CD4-positive, alpha-beta memory T cell (primary cell): ENCODE data around the gene ATP9B. TPM values are rescaled to one million over a fixed set of nuclear protein-coding genes. Genes with fewer than 3 reads are reported as not detected.

Experiments
- CTCF ChIA-PET: fragments of 350-600 bp; sonication (Branson Sonifier 250); formaldehyde crosslinking; loops from one replicate; lab custom pipeline; 2021; ENCODE audit warnings: inconsistent platforms; ENCODE audit not compliant: partially characterized antibody; lab: Charles Lee
- POLR2A ChIA-PET: fragments of 350-600 bp; sonication (Branson Sonifier 250); formaldehyde crosslinking; loops from one replicate; lab custom pipeline; 2021; ENCODE audit not compliant: partially characterized antibody; lab: Charles Lee
- DNase-seq, 5 donors: peaks; one replicate each; pipeline versions ENCODE4 v3.0.0 to v3.0.0-alpha.2; 2020 to 2022; ENCODE audit warnings: mixed read lengths in 1 of 5
- H3K27ac ChIP-seq: one replicate; pipeline ENCODE4 v1.7.0; 2013; ENCODE audit warnings: low read depth, low read length
- H3K27me3 ChIP-seq: 2 replicates; pipeline ENCODE4 v1.7.0; 2013; ENCODE audit warnings: mild to moderate bottlenecking, low read length, moderate library complexity; ENCODE audit not compliant: insufficient read depth
- H3K36me3 ChIP-seq: 2 replicates; pipeline ENCODE4 v1.7.0; 2013; ENCODE audit warnings: mild to moderate bottlenecking, low read length, moderate library complexity; ENCODE audit not compliant: insufficient read depth
- H3K4me1 ChIP-seq: 2 replicates; pipeline ENCODE4 v1.7.0; 2013; ENCODE audit warnings: mild to moderate bottlenecking, low read length, moderate library complexity; ENCODE audit not compliant: insufficient read depth
- H3K4me3 ChIP-seq, 2 donors: one replicate each; pipeline ENCODE4 v1.7.0; 2013; ENCODE audit warnings: low read length in 2 of 2, mild to moderate bottlenecking in 1 of 2
- H3K9me3 ChIP-seq, 2 donors: one replicate each; pipeline ENCODE4 v1.7.0; 2013; ENCODE audit warnings: low read length in 2 of 2, control low read depth in 1 of 2; ENCODE audit not compliant: control insufficient read depth in 1 of 2
- H3K27ac Mint-ChIP-seq, 7 donors: one replicate each; pipeline ENCODE4 v1.8.0; 2020 to 2021; ENCODE audit warnings: mixed read lengths in 7 of 7, mild to moderate bottlenecking in 6 of 7, inconsistent platforms in 3 of 7, moderate library complexity in 3 of 7
- H3K27me3 Mint-ChIP-seq, 2 donors: one replicate each; pipeline ENCODE4 v1.8.0; 2020 to 2021; ENCODE audit warnings: mixed read lengths in 2 of 2
- H3K36me3 Mint-ChIP-seq, 2 donors: one replicate each; pipeline ENCODE4 v1.8.0; 2020 to 2021; ENCODE audit warnings: mixed read lengths in 2 of 2, inconsistent platforms in 1 of 2, mild to moderate bottlenecking in 1 of 2
- H3K4me1 Mint-ChIP-seq, 4 donors: one replicate each; pipeline ENCODE4 v1.8.0; 2020 to 2021; ENCODE audit warnings: mixed read lengths in 4 of 4, mild to moderate bottlenecking in 1 of 4
- H3K4me3 Mint-ChIP-seq, 8 donors: one replicate each; pipeline ENCODE4 v1.8.0; 2020 to 2021; ENCODE audit warnings: mixed read lengths in 8 of 8, mild to moderate bottlenecking in 7 of 8, moderate library complexity in 6 of 8, inconsistent platforms in 3 of 8
- H3K9me3 Mint-ChIP-seq, 8 donors: one replicate each; pipeline ENCODE4 v1.8.0; 2020 to 2021; ENCODE audit warnings: mixed read lengths in 8 of 8, mild to moderate bottlenecking in 5 of 8, inconsistent platforms in 3 of 8, moderate library complexity in 1 of 8
- intact Hi-C: fragments of 100-400 bp; cut with micrococcal nuclease; formaldehyde crosslinking; loops from one replicate; pipeline ENCODE4 v1.15.1; 2023
- polyA plus RNA-seq, 2 donors: library from polyadenylated mRNA; unstranded; fragments of 300-500 nt; fragmentation: Illumina TruSeq; gene quantifications; one replicate each; pipeline ENCODE4 v1.2.3, GENCODE V29; 2021
- total RNA-seq, 2 experiments: library from RNA; stranded (reverse); gene quantifications; one replicate each; pipeline ENCODE4 v1.2.3, GENCODE V29; 2021

The ATP9B gene
- total and polyA plus RNA-seq, 4 experiments from 2014 or later = 11.8 to 76.4 (median 49.9) TPM

GRCh38 chr18:79416677-79417052 lies 347.5 kb downstream of the ATP9B start:
- H3K4me3 ChIP-seq = no peak overlapping the region
- H3K27me3 ChIP-seq = no peaks in the 10 kb centered on the region
- peaks cover 46% of the 10 kb centered on the region for H3K36me3 ChIP-seq
- H3K4me3 Mint-ChIP-seq = no peak overlapping the region
- no peaks in the 10 kb centered on the region for H3K9me3 ChIP-seq
- peak overlapping the region in 4 of 7 donors; percentile 42 to 78 (median 49) for H3K27ac Mint-ChIP-seq
- H3K4me1 ChIP-seq = peaks cover 3% of the 10 kb centered on the region
- intact Hi-C loops = no loop called here
- no peak overlapping the region for H3K27ac ChIP-seq
- no peaks in the 10 kb centered on the region for H3K27me3 Mint-ChIP-seq
- no peak for DNase-seq
- POLR2A ChIA-PET = no interaction called here
- peaks cover 0 to 5% (median 0%) of the 10 kb centered on the region in 8 donors for H3K9me3 Mint-ChIP-seq
- H3K4me1 Mint-ChIP-seq = peaks cover 15 to 69% (median 42%) of the 10 kb centered on the region in 4 donors
- CTCF ChIA-PET = no interaction called here
- peaks cover 42 to 67% of the 10 kb centered on the region in 2 donors for H3K36me3 Mint-ChIP-seq

GRCh38 chr18:79418236-79418635 lies 349.0 kb downstream of the ATP9B start:
- Mint-ChIP-seq H3K36me3 (peaks cover 35 to 62% of the 10 kb centered on the region in 2 donors), H3K27me3 (no peaks in the 10 kb centered on the region), H3K4me3 (no peak overlapping the region), H3K9me3 (peaks cover 0 to 2% (median 0%) of the 10 kb centered on the region in 8 donors), H3K4me1 (peaks cover 15 to 63% (median 35%) of the 10 kb centered on the region in 4 donors), H3K27ac (peak overlapping the region in 1 of 7 donors; percentile 70)
- DNase-seq = no peak
- Histone ChIP-seq H3K4me1 (peaks cover 3% of the 10 kb centered on the region), H3K27ac (no peak overlapping the region), H3K36me3 (peaks cover 35% of the 10 kb centered on the region), H3K27me3 (no peaks in the 10 kb centered on the region), H3K9me3 (no peaks in the 10 kb centered on the region), H3K4me3 (no peak overlapping the region)
- CTCF ChIA-PET = no interaction called here
- POLR2A ChIA-PET = interaction anchor here (1.1 kb wide), 1 partner anchor 12 kb away, joined by 4 read pairs; no protein-coding TSS in a partner anchor
- intact Hi-C loops = no loop called here

- ChIA-PET POLR2A (interaction anchor here (1.1 kb wide), 1 partner anchor 13 kb away, joined by 4 read pairs; no protein-coding TSS in a partner anchor), CTCF (no interaction called here)
- peaks cover 31% of the 10 kb centered on the region for H3K36me3 ChIP-seq
- no peaks in the 10 kb centered on the region for H3K27me3 ChIP-seq
- Mint-ChIP-seq H3K4me1 (peaks cover 15 to 59% (median 33%) of the 10 kb centered on the region in 4 donors), H3K27ac (peak overlapping the region in 4 of 7 donors; percentile 17 to 75 (median 52)), H3K36me3 (peaks cover 31 to 58% of the 10 kb centered on the region in 2 donors), H3K27me3 (no peaks in the 10 kb centered on the region), H3K9me3 (peaks cover 0 to 2% (median 0%) of the 10 kb centered on the region in 8 donors), H3K4me3 (peak overlapping the region in 2 of 8 donors; percentile 12 to 17)
- H3K4me1 ChIP-seq = peaks cover 3% of the 10 kb centered on the region
- H3K4me3 ChIP-seq = no peak overlapping the region
- DNase-seq = no peak
- H3K27ac ChIP-seq = no peak overlapping the region
- no peaks in the 10 kb centered on the region for H3K9me3 ChIP-seq
- intact Hi-C loops = no loop called here
Observed at GRCh38 chr18:79418642-79419041, 349.4 kb downstream of the ATP9B start.

- ChIA-PET POLR2A (no interaction called here), CTCF (no interaction called here)
- Mint-ChIP-seq H3K27me3 (no peaks in the 10 kb centered on the region), H3K36me3 (peaks cover 30 to 53% of the 10 kb centered on the region in 2 donors), H3K4me1 (peaks cover 18 to 56% (median 36%) of the 10 kb centered on the region in 4 donors), H3K27ac (peak overlapping the region in 6 of 7 donors; percentile 53 to 87 (median 70)), H3K9me3 (peaks cover 0 to 6% (median 0%) of the 10 kb centered on the region in 8 donors), H3K4me3 (peak overlapping the region in 2 of 8 donors; percentile 40 to 41)
- Histone ChIP-seq H3K27ac (no peak overlapping the region), H3K4me3 (no peak overlapping the region), H3K36me3 (peaks cover 18% of the 10 kb centered on the region), H3K27me3 (no peaks in the 10 kb centered on the region), H3K9me3 (no peaks in the 10 kb centered on the region), H3K4me1 (no peaks in the 10 kb centered on the region)
- intact Hi-C loops = no loop called here
- DNase-seq = no peak
Observed at GRCh38 chr18:79420033-79420745, 351.0 kb downstream of the ATP9B start.

- Mint-ChIP-seq H3K9me3 (peaks cover 0 to 7% (median 0%) of the 10 kb centered on the region in 8 donors), H3K36me3 (peaks cover 34 to 53% of the 10 kb centered on the region in 2 donors), H3K4me1 (peaks cover 21 to 56% (median 36%) of the 10 kb centered on the region in 4 donors), H3K27ac (peak overlapping the region in 1 of 7 donors; percentile 87), H3K27me3 (no peaks in the 10 kb centered on the region), H3K4me3 (no peak overlapping the region)
- Histone ChIP-seq H3K27me3 (no peaks in the 10 kb centered on the region), H3K27ac (no peak overlapping the region), H3K9me3 (no peaks in the 10 kb centered on the region), H3K4me3 (no peak overlapping the region), H3K36me3 (peaks cover 18% of the 10 kb centered on the region), H3K4me1 (no peaks in the 10 kb centered on the region)
- no peak for DNase-seq
- intact Hi-C loops = no loop called here
- ChIA-PET POLR2A (no interaction called here), CTCF (interaction anchor here (2.1 kb wide), 1 partner anchor 40 kb away, joined by 5 read pairs; no protein-coding TSS in a partner anchor)
Observed at GRCh38 chr18:79421275-79421857, 352.2 kb downstream of the ATP9B start.

GRCh38 chr18:79422022-79422782 lies 353.0 kb downstream of the ATP9B start:
- H3K4me1 Mint-ChIP-seq = peaks cover 18 to 50% (median 35%) of the 10 kb centered on the region in 4 donors
- DNase-seq = no peak
- peaks cover 0 to 7% (median 0%) of the 10 kb centered on the region in 8 donors for H3K9me3 Mint-ChIP-seq
- H3K27me3 Mint-ChIP-seq = no peaks in the 10 kb centered on the region
- CTCF ChIA-PET = interaction anchor here (2.1 kb wide), 1 partner anchor 41 kb away, joined by 5 read pairs; no protein-coding TSS in a partner anchor
- no peaks in the 10 kb centered on the region for H3K4me1 ChIP-seq
- H3K9me3 ChIP-seq = no peaks in the 10 kb centered on the region
- H3K36me3 ChIP-seq = peaks cover 18% of the 10 kb centered on the region
- no peak overlapping the region for H3K4me3 Mint-ChIP-seq
- no peak overlapping the region for H3K27ac ChIP-seq
- H3K27me3 ChIP-seq = no peaks in the 10 kb centered on the region
- peak overlapping the region in 3 of 7 donors; percentile 41 to 69 (median 61) for H3K27ac Mint-ChIP-seq
- POLR2A ChIA-PET = no interaction called here
- peaks cover 34 to 49% of the 10 kb centered on the region in 2 donors for H3K36me3 Mint-ChIP-seq
- H3K4me3 ChIP-seq = no peak overlapping the region
- intact Hi-C loops = no loop called here
